HG03571 (cell line): Measurements from ENCODE around the gene E2F1.
"Not testable (repeated sequence)": the region's sequence is repeated elsewhere in the genome, so short reads cannot be mapped to it uniquely, and the experiment has no call there.

ENCODE experiments used
- ATAC-seq: cut with Tn5 transposase; IDR thresholded peaks from one replicate; pipeline ENCODE4 v1.9.1; 2021; ENCODE audit not compliant: unreplicated experiment

Gene E2F1

GRCh38 chr20:33646191-33646590 is 40.0 kb downstream of the E2F1 start:
- ATAC-seq = no peak

DNA sequence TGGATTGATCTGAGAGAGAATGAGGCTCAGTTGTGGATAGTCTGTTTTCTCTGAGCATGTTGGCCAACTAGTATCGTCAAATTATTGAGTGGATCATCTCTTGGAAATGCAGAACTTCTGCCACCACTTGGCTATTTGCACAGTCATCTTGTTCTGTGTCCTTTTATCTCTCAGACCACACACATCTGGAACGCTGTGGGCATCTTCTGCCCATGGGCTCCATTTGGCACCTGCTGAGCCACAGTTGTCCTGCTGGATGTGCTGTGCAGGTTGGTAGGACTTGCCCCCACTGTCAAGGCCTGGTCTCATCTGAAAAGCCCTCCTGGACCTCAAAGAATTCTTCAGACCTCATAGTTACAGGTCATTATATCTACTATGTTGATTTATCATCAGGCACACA is 40.8 kb downstream of the E2F1 start:
- no peak for ATAC-seq

DNA sequence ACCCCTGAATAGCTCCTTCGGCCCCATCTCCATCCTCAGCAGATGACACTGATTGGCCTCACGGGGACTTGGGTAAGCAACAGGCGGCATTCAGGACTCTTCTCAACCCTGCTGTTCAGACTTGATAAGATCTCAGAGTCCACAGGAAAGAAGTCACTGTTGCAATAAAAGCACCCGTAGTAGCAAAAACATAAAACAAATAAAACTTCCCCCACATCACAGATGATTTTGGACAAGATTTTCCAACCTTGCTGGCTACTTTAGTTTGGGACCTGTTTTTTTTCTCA is 41.2 kb downstream of the E2F1 start:
- no peak for ATAC-seq

DNA sequence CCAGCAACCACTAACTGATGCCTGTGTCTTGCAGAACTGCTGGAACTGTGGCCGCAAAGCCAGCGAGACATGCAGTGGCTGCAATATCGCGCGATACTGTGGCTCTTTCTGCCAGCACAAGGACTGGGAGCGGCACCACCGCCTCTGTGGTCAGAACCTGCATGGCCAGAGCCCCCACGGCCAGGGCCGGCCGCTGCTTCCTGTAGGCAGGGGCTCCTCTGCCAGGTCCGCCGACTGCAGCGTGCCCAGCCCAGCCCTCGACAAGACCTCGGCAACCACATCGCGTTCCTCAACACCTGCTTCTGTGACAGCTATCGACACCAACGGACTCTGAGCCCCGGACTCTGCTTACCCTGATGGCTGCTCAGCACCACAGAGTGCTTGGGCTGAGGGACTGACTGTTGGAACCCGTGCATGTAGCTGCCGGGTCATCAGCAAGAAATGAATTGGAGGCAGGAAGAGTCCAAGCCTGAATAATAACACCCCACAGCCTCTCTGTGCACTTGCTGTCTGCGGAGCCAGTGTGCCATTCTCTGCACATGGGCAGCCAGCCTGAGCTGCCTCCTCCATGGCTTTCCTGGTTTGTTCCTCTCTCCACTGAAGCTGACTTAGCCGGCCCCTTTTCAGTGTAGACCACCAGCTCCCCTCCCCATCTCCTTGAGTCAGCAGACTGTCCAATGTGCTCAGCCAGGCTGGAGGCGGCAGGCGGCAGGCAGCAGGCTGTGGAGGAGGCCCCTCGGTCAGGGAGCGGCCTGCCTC is 41.7 kb downstream of the E2F1 start:
- ATAC-seq = no peak

- ATAC-seq = no peak
These were observed 45.9 kb downstream of the E2F1 start for GRCh38 chr20:33640287-33640686.

DNA sequence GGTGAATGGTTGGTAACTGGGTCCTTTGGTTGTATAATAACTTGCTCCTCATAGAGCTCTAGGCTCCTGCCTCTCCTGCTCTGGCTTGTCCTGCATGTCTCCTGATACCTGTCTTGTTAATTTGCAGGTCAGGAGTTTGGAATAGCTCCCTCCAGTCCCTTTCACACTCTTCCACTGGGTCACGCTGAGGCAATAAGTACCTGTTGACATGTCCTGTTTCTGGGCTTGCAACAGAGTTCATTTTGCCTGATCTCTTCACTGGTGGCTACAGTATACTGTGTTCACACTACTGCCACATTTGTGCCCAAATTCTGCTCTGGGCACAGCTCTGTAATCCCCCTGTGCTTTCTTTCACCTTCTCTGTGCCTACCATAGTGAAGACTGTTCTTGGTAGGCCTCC is 49.4 kb downstream of the E2F1 start:
- no peak for ATAC-seq

GRCh38 chr20:33635341-33635740 is 50.8 kb downstream of the E2F1 start:
- no peak for ATAC-seq

GRCh38 chr20:33631910-33632309 is 54.3 kb downstream of the E2F1 start:
- ATAC-seq = not testable (repeated sequence)

- no peak for ATAC-seq
These were observed 55.7 kb downstream of the E2F1 start for GRCh38 chr20:33630507-33630906.

DNA sequence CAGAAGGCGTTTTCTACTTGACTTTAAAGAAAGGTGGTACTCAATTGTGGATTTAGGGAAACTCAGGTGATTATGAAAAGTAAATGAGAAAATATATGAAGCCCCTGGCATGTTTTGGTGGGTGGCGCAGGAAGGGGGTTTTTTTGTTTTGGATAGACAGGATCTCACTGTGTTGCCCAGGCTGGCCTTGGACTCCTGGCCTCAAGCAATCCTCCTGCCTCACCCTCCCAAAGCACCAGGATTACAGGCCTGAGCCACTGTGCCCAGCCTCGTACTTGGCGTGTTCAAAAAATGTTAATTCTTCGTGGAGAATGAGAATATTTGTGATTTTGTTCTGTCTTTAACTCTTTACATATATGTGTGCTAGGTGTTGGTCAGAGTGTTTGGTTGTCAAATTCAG is 56.2 kb downstream of the E2F1 start:
- ATAC-seq = no peak

GRCh38 chr20:33629533-33629932 is 56.7 kb downstream of the E2F1 start:
- ATAC-seq = no peak

GRCh38 chr20:33627577-33628216 is 58.5 kb downstream of the E2F1 start:
- no peak for ATAC-seq

DNA sequence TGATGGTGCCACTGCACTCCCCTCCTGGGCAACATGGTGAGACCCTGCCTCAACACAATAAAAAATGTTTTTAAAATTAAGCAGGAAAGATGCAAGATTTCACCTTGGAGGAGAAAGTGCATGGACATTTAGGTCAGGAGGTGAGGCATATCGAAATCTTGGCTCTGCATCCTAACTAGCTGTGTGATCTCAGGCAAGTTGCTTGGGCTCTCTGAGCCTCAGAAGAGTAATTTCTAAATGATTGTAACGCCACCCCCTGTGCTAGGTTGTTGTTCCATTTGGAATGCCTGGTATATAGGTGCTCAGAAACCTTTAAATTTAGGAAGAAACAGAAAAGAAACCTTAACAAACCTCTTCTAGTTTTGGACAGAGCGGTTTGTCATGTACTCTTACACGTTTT is 60.0 kb downstream of the E2F1 start:
- ATAC-seq = no peak
